GM23338 (cell line): ENCODE measurements around the gene MRPL34.

ENCODE experiments used
- EZH2 ChIP-seq: fragments of 200-600 bp; sonication (generic); IDR thresholded peaks from one replicate; pipeline ENCODE4 v1.8.0; 2017; ENCODE audit warnings: antibody characterized with exemption, mild to moderate bottlenecking, low read depth; ENCODE audit not compliant: unreplicated experiment
- EZH2phosphoT487 ChIP-seq: fragments of 200-600 bp; sonication (generic); IDR thresholded peaks from one replicate; pipeline ENCODE4 v1.8.1; 2018; ENCODE audit warnings: antibody characterized with exemption; ENCODE audit not compliant: unreplicated experiment
- POLR2AphosphoS5 ChIP-seq: IDR thresholded peaks from 2 replicates; pipeline ENCODE4 v1.6.1; 2016; ENCODE audit warnings: antibody characterized with exemption, low read depth
- TF ChIP-seq, protein P1 (sequence below), 2 experiments: fragments of 200-600 bp in 1 of 2; sonication (generic) in 1 of 2; conservative IDR thresholded peaks; 2 replicates each; pipeline versions ENCODE4 v1.5.1 to v1.6.1; 2016 to 2017; ENCODE audit warnings: antibody characterized with exemption in 2 of 2, low read depth in 2 of 2, mild to moderate bottlenecking in 2 of 2, moderate library complexity in 1 of 2
- TF ChIP-seq, protein P2 (sequence below): IDR thresholded peaks from one replicate; pipeline ENCODE4 v1.6.1; 2018; ENCODE audit warnings: antibody characterized with exemption; ENCODE audit not compliant: unreplicated experiment

DNA sequence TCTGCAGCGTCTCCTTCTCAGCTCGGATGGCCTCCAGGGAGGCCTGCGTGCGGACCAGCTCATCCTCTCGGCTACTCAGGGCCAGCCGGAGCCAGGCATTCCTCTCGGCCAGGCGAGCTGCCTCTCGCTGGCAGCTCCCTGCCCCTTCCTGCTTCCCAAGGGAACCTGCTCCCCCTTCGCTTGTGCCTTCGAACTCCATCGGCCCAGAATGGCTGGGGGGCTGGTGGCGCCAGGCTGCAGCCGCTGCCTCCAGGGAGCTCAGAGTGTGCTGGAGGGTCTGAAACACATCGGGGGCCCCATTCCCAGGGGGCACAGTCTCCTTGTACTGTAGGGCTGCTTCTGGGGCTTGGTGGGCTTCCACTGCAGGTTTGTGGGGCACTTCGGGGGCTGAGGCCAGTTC, 43.1 kb upstream of the MRPL34 start:
- TF ChIP-seq POLR2AphosphoS5 (no peak), EZH2 (no peak), EZH2phosphoT487 (no peak)
- TF ChIP-seq, protein P1, sequence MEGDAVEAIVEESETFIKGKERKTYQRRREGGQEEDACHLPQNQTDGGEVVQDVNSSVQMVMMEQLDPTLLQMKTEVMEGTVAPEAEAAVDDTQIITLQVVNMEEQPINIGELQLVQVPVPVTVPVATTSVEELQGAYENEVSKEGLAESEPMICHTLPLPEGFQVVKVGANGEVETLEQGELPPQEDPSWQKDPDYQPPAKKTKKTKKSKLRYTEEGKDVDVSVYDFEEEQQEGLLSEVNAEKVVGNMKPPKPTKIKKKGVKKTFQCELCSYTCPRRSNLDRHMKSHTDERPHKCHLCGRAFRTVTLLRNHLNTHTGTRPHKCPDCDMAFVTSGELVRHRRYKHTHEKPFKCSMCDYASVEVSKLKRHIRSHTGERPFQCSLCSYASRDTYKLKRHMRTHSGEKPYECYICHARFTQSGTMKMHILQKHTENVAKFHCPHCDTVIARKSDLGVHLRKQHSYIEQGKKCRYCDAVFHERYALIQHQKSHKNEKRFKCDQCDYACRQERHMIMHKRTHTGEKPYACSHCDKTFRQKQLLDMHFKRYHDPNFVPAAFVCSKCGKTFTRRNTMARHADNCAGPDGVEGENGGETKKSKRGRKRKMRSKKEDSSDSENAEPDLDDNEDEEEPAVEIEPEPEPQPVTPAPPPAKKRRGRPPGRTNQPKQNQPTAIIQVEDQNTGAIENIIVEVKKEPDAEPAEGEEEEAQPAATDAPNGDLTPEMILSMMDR (conservative IDR thresholded peaks at IDR 0.05; ENCODE audit: low read depth in 2 of 2): no peak
- TF ChIP-seq, protein P2, sequence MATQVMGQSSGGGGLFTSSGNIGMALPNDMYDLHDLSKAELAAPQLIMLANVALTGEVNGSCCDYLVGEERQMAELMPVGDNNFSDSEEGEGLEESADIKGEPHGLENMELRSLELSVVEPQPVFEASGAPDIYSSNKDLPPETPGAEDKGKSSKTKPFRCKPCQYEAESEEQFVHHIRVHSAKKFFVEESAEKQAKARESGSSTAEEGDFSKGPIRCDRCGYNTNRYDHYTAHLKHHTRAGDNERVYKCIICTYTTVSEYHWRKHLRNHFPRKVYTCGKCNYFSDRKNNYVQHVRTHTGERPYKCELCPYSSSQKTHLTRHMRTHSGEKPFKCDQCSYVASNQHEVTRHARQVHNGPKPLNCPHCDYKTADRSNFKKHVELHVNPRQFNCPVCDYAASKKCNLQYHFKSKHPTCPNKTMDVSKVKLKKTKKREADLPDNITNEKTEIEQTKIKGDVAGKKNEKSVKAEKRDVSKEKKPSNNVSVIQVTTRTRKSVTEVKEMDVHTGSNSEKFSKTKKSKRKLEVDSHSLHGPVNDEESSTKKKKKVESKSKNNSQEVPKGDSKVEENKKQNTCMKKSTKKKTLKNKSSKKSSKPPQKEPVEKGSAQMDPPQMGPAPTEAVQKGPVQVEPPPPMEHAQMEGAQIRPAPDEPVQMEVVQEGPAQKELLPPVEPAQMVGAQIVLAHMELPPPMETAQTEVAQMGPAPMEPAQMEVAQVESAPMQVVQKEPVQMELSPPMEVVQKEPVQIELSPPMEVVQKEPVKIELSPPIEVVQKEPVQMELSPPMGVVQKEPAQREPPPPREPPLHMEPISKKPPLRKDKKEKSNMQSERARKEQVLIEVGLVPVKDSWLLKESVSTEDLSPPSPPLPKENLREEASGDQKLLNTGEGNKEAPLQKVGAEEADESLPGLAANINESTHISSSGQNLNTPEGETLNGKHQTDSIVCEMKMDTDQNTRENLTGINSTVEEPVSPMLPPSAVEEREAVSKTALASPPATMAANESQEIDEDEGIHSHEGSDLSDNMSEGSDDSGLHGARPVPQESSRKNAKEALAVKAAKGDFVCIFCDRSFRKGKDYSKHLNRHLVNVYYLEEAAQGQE: no peak
